Upper lobe of right lung (tissue), 1 donor: ENCODE measurements around the gene IBA57. TPM values are rescaled to one million over a fixed set of nuclear protein-coding genes. Genes with fewer than 3 reads are reported as not detected.

Source experiments
- ATAC-seq: fragments of 200-7000 bp; cut with Tn5 transposase; one replicate; pipeline ENCODE4 v1.9.1; 2020; ENCODE audit warnings: mild to moderate bottlenecking, moderate library complexity
- DNase-seq: peaks from one replicate; pipeline ENCODE4 v3.0.0-alpha.2; 2020
- H3K27ac ChIP-seq: fragments of 200-600 bp; one replicate; pipeline ENCODE4 v1.8.0; 2022
- H3K27me3 ChIP-seq: fragments of 200-600 bp; one replicate; pipeline ENCODE4 v1.8.0; 2022; ENCODE audit warnings: mild to moderate bottlenecking
- H3K36me3 ChIP-seq: fragments of 200-600 bp; one replicate; pipeline ENCODE4 v1.8.0; 2022
- H3K4me1 ChIP-seq: fragments of 200-600 bp; one replicate; pipeline ENCODE4 v1.8.0; 2022
- H3K4me3 ChIP-seq: fragments of 200-600 bp; one replicate; pipeline ENCODE4 v1.8.0; 2022; ENCODE audit warnings: mild to moderate bottlenecking
- H3K9me3 ChIP-seq: fragments of 200-600 bp; one replicate; pipeline ENCODE4 v1.8.0; 2022
- intact Hi-C: fragments of 100-400 bp; cut with DNase I; formaldehyde crosslinking; loops from one replicate; pipeline ENCODE4 v1.11.0; 2022
- total RNA-seq: library from RNA; stranded (reverse); fragmentation: NEBNext Ultra II Directional; extraction: Animal tissue kit (Norgen Biotek cat#: 25700); gene quantifications from one replicate; pipeline ENCODE4 v1.2.1, GENCODE V29; 2021
- TF ChIP-seq, protein P1 (sequence below): fragments of 200-600 bp; IDR thresholded peaks from one replicate; pipeline ENCODE4 v1.8.0; 2022; ENCODE audit warnings: antibody characterized with exemption
- donor health status: DM: no; HTN: yes; CAD: no; lungs with severe emphysema.

The IBA57 gene
- total RNA-seq, 1 donor from 2014 or later: 13.0 TPM

DNA sequence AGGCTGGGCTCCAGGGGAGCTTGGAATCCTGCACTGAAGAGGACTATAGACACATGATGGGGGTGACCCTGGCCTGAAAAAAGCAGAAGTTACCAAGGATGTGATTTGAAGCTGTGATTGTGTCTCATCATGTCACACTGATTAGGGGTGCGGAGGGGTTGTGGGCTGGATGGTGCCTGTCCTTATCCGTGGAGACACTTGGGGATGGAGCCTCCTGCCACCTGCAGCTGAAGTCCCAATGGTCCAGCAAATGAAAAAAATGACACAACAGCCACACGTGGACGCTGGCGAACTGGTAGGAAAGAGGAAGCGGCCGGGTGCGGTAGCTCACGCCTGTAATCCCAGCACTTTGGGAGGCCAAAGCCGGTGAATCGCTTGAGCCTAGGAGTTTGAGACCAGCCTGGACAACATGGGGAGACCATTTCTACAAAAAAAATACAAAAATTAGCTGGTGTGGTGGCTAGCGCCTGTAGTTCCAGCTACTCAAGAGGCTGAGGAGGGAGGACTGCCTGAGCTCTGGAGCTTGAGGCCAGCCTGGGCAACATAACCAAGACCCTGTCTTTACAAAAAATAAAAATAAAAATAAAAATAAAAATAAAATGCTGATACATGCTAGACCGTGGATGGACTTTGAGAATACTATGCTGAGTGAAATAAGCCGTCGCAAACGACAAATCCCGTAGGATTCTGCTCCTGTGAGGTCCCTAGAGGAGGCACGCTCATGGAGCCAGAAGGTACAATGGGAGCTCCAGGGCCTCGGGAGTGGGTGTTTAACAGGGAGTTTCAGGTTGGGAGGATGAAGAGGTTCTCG lies 838 bp upstream of the IBA57 start:
- Histone ChIP-seq H3K9me3 (no peaks in the 10 kb centered on the region), H3K4me3 (peak overlapping the region; percentile 64), H3K4me1 (peaks cover 26% of the 10 kb centered on the region), H3K27ac (peak overlapping the region; percentile 84), H3K27me3 (no peaks in the 10 kb centered on the region), H3K36me3 (no peaks in the 10 kb centered on the region)
- TF ChIP-seq, protein P1, sequence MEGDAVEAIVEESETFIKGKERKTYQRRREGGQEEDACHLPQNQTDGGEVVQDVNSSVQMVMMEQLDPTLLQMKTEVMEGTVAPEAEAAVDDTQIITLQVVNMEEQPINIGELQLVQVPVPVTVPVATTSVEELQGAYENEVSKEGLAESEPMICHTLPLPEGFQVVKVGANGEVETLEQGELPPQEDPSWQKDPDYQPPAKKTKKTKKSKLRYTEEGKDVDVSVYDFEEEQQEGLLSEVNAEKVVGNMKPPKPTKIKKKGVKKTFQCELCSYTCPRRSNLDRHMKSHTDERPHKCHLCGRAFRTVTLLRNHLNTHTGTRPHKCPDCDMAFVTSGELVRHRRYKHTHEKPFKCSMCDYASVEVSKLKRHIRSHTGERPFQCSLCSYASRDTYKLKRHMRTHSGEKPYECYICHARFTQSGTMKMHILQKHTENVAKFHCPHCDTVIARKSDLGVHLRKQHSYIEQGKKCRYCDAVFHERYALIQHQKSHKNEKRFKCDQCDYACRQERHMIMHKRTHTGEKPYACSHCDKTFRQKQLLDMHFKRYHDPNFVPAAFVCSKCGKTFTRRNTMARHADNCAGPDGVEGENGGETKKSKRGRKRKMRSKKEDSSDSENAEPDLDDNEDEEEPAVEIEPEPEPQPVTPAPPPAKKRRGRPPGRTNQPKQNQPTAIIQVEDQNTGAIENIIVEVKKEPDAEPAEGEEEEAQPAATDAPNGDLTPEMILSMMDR: no peak
- intact Hi-C loops: no loop called here
- DNase-seq (peak; percentile 73), ATAC-seq (no peak)

DNA sequence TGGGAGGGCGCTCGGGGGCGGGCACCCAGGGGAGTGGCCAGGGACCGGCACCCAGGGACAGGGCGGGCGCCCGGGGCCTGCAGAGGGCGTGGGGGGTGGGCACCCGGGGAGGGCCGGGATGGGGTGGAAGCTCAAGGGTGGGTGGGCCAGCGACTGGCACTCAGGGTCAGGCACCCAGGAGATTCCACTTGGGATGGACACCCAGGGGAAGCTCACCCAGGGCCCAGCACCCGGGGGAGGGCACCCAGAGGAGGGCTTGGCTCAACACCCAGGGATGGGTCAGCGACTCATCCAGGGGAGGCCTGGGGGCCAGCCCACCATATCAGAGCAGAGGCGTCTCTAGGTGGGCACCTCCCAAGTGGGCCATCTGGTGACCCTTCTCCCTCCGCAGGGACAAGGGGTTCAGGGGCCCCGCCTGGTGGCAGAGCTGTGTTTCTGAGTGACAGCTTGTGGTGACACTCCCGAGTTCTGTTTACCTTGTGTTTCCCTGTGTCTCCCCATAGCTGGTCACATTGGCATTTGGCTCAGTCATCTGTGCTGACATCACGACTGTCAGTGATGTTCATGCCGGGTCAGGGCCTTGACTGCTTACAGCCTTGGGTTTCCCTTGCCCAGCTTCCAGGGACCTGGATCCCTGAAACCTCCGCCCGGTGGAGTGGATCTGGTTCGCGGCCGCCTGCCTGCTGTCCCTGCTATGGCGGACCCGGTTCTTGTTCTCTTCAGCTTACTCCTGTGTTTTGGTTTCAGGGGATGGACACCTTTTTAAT lies 749 bp downstream of the IBA57 start:
- H3K36me3 ChIP-seq: no peaks in the 10 kb centered on the region
- no peaks in the 10 kb centered on the region for H3K9me3 ChIP-seq
- ATAC-seq (peak; percentile 7), DNase-seq (no peak)
- no peaks in the 10 kb centered on the region for H3K27me3 ChIP-seq
- H3K4me3 ChIP-seq: peak overlapping the region; percentile 78
- peaks cover 26% of the 10 kb centered on the region for H3K4me1 ChIP-seq
- intact Hi-C loops: no loop called here
- TF ChIP-seq, protein P1: peak; percentile 44
- peak overlapping the region; percentile 99 for H3K27ac ChIP-seq

DNA sequence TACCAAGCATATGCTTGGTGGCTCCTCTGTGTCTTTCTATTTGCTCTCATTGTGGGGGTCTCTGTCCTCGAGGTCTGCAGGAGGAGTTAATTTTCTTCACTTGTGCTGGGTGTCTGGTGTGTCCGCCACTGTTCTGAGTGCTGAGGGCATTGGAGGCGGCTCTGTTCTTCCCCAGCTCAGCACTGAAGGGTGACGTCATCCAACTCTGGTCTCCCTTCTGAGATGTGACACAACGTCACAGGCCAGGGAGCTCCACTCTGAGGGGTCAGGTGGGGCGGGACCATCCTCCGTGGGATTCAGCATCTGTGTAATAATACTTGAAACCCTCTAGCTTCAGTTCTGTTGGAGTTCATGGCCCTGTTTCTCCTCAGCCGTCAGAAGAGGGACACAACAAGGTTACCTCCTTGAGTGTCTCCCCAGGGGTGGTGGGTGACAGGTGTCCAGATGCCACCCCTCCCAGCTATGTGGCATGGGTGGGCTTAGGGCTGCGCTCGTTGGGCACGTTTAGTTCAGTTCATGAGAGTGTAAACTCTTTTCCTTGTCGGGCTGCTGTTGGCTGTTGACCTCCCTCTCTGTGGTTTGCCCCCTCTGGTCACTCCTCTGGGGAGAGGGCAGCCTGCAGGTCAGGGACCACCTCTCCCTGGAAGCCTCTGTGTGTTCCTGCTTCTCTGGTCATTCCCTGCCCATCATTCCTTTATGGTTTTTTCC lies 3.1 kb downstream of the IBA57 start:
- no peaks in the 10 kb centered on the region for H3K36me3 ChIP-seq
- H3K27ac ChIP-seq: no peak overlapping the region
- intact Hi-C loops: no loop called here
- no peaks in the 10 kb centered on the region for H3K27me3 ChIP-seq
- H3K4me3 ChIP-seq: no peak overlapping the region
- H3K4me1 ChIP-seq: peaks cover 6% of the 10 kb centered on the region
- ATAC-seq (no peak), DNase-seq (no peak)
- TF ChIP-seq, protein P1: no peak
- H3K9me3 ChIP-seq: no peaks in the 10 kb centered on the region

DNA sequence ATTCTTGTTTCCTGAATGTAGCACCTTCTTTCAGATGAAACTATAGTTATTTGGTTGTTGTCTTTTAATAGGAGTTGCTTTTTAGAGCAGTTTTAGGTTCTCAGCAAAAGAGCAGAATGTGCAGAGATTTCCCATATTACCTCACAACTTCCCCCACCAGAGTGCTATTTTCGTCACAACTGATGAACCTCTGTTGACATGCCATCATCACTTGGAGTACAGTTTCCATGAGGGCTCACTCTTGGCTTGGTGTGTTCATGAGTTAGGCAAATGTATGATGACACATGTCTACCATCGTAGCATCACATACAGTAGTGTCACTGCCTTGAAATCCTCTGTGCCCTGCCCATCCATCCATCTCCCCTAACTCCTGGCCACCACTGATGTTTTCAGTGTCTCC lies 3.7 kb downstream of the IBA57 start:
- Histone ChIP-seq H3K27ac (no peak overlapping the region), H3K4me3 (no peak overlapping the region), H3K9me3 (no peaks in the 10 kb centered on the region), H3K4me1 (peaks cover 6% of the 10 kb centered on the region), H3K36me3 (no peaks in the 10 kb centered on the region), H3K27me3 (no peaks in the 10 kb centered on the region)
- TF ChIP-seq, protein P1: no peak
- DNase-seq: no peak
- intact Hi-C loops: no loop called here
- ATAC-seq: no peak

DNA sequence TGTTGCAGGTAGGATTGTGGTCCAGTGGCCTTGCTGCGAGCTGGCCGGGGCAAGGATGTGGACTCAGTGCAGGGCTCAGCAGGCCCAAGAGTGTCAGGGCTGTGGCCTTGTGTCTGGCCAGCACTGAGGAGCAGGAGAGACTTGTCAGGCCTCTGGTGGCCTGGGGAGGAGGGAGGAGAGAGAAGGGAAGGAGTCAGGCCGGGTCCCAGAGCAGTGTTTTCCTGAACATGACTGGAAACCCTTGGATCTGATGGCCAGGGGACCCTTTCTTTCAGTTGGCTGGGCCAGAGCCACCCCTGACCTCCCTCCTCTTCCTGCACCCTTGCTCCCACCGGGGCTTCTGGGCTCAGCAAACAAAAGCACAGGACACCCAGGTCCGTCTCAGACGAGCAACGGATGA lies 5.1 kb downstream of the IBA57 start:
- Histone ChIP-seq H3K9me3 (no peaks in the 10 kb centered on the region), H3K4me3 (no peak overlapping the region), H3K4me1 (peaks cover 6% of the 10 kb centered on the region), H3K27ac (no peak overlapping the region), H3K36me3 (peaks cover 9% of the 10 kb centered on the region), H3K27me3 (no peaks in the 10 kb centered on the region)
- intact Hi-C loops: no loop called here
- ATAC-seq: no peak
- TF ChIP-seq, protein P1: no peak
- DNase-seq: no peak
